ENCODE measurements around the gene BTBD9.

DNA sequence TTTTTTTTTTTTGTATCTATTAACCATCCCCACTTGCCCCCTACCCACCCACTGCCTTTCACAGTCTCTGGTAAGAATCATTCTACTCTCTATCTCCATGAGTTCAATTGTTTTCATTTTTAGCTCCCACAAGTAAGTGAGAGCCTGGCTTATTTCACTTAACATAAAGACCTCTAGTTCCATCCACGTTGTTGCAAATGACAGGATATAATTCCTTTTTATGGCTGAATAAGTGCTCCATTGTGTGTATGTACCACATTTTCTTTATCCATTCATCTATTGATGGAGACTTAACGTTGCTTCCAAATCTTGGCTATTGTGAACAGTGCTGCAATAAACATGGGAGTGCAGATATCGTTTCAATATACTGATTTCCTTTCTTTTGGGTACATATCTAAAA, 328.5 kb downstream of the BTBD9 start:
- no peak for TF ChIP-seq ZNF507 (tag; conservative IDR thresholded peaks at IDR 0.05)
- TF ChIP-seq MEF2A (IDR thresholded peaks at IDR 0.05; ENCODE audit: control insufficient read depth, low read depth, low read length), result no peak
- TF ChIP-seq HNRNPK (IDR thresholded peaks at IDR 0.05; ENCODE audit: low read depth, low read length, poor library complexity, severe bottlenecking), result no peak
- TF ChIP-seq MXI1 (IDR thresholded peaks at IDR 0.05; ENCODE audit: low read depth, low read length), result no peak
- TF ChIP-seq, protein P1, sequence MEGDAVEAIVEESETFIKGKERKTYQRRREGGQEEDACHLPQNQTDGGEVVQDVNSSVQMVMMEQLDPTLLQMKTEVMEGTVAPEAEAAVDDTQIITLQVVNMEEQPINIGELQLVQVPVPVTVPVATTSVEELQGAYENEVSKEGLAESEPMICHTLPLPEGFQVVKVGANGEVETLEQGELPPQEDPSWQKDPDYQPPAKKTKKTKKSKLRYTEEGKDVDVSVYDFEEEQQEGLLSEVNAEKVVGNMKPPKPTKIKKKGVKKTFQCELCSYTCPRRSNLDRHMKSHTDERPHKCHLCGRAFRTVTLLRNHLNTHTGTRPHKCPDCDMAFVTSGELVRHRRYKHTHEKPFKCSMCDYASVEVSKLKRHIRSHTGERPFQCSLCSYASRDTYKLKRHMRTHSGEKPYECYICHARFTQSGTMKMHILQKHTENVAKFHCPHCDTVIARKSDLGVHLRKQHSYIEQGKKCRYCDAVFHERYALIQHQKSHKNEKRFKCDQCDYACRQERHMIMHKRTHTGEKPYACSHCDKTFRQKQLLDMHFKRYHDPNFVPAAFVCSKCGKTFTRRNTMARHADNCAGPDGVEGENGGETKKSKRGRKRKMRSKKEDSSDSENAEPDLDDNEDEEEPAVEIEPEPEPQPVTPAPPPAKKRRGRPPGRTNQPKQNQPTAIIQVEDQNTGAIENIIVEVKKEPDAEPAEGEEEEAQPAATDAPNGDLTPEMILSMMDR (IDR thresholded peaks at IDR 0.05 in 2 of 3, conservative IDR thresholded peaks at IDR 0.05 in 1 of 3; ENCODE audit: insufficient read depth in 2 of 3, low read depth in 1 of 3, low read length in 3 of 3), result no peak
- no peak for TF ChIP-seq CBX3 (IDR thresholded peaks at IDR 0.05; ENCODE audit: borderline replicate concordance in 1 of 2, low read length in 2 of 2)
- TF ChIP-seq NCOA1 (IDR thresholded peaks at IDR 0.05; ENCODE audit: low read depth), result no peak
- TF ChIP-seq RFX5 (IDR thresholded peaks at IDR 0.05; ENCODE audit: low read depth, low read length), result no peak
- TF ChIP-seq, protein P2, sequence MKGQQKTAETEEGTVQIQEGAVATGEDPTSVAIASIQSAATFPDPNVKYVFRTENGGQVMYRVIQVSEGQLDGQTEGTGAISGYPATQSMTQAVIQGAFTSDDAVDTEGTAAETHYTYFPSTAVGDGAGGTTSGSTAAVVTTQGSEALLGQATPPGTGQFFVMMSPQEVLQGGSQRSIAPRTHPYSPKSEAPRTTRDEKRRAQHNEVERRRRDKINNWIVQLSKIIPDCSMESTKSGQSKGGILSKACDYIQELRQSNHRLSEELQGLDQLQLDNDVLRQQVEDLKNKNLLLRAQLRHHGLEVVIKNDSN (CRISPR knock-in tag; IDR thresholded peaks at IDR 0.05), result no peak
- no peak for TF ChIP-seq GABPA (tag; conservative IDR thresholded peaks at IDR 0.05; ENCODE audit: low read depth)
